IMR-90 (cell line): ENCODE data around the gene NRF1.
A peak's percentile ranks its signal among the peaks of the same experiment; 100 is the strongest.

Source experiments
- CTCF ChIP-seq: conservative IDR thresholded peaks from 2 replicates; pipeline ENCODE4 v1.5.1; 2012; ENCODE audit warnings: mild to moderate bottlenecking, low read depth, low read length, improper control_type of control experiment
- ELK1 ChIP-seq: fragments of 150-350 bp; IDR thresholded peaks from 2 replicates; pipeline ENCODE4 v1.6.1; 2016; ENCODE audit warnings: low read depth, mild to moderate bottlenecking, low read length, moderate library complexity, borderline replicate concordance
- POLR2A ChIP-seq: IDR thresholded peaks from 2 replicates; pipeline ENCODE4 v1.6.1; 2012; ENCODE audit warnings: mild to moderate bottlenecking, low read depth, low read length
- RCOR1 ChIP-seq: IDR thresholded peaks from 2 replicates; pipeline ENCODE4 v1.6.1; 2012; ENCODE audit warnings: mild to moderate bottlenecking, low read length, improper control_type of control experiment; ENCODE audit not compliant: insufficient replicate concordance
- RFX5 ChIP-seq: IDR thresholded peaks from 2 replicates; pipeline ENCODE4 v1.8.0; 2012; ENCODE audit warnings: low read depth, mild to moderate bottlenecking, low read length, moderate library complexity
- SMC3 ChIP-seq: fragments of 150-350 bp; IDR thresholded peaks from 2 replicates; pipeline ENCODE4 v1.6.1; 2016; ENCODE audit warnings: low read depth, mild to moderate bottlenecking, antibody characterized with exemption, low read length, moderate library complexity

- TF ChIP-seq SMC3 = no peak
- no peak for TF ChIP-seq RCOR1
- 0 out of 2 replicates have a peak, but pooled peaks have one; percentile 4 for TF ChIP-seq CTCF
- no peak for TF ChIP-seq POLR2A
- TF ChIP-seq ELK1 = no peak
- TF ChIP-seq RFX5 = no peak
Observed at GRCh38 chr7:129778770-129779601, 167.5 kb downstream of the NRF1 start.
